DND-41 (cell line): ENCODE data around the gene RYR3.

Experiments
- ATAC-seq: fragments of 200-7000 bp; cut with Tn5 transposase; 3 replicates; pipeline ENCODE4 v1.9.1; 2021; ENCODE audit warnings: low read depth; ENCODE audit not compliant: insufficient read depth
- DNase-seq: peaks from one replicate; pipeline ENCODE4 v3.0.0-alpha.2; 2020
- H2AFZ ChIP-seq: 2 replicates; pipeline ENCODE4 v1.6.0; 2012; ENCODE audit warnings: low read depth, low read length
- H3K27ac ChIP-seq: 2 replicates; pipeline ENCODE4 v1.5.1; 2012; ENCODE audit warnings: low read length, inconsistent platforms
- H3K27me3 ChIP-seq: fragments of 200-600 bp; sonication (generic); 2 replicates; pipeline ENCODE4 v1.6.0; 2012; ENCODE audit warnings: low read length, mild to moderate bottlenecking, inconsistent platforms; ENCODE audit not compliant: insufficient read depth, poor library complexity
- H3K36me3 ChIP-seq: 2 replicates; pipeline ENCODE4 v1.5.1; 2012; ENCODE audit warnings: low read length, inconsistent platforms; ENCODE audit not compliant: insufficient read depth
- H3K4me1 ChIP-seq: 2 replicates; pipeline ENCODE4 v1.5.1; 2012; ENCODE audit warnings: mild to moderate bottlenecking, low read length; ENCODE audit not compliant: insufficient read depth
- H3K4me2 ChIP-seq: 2 replicates; pipeline ENCODE4 v1.6.0; 2012; ENCODE audit warnings: mild to moderate bottlenecking, moderate library complexity, low read length, inconsistent platforms; ENCODE audit not compliant: insufficient read depth
- H3K4me3 ChIP-seq, 2 experiments: fragments of 200-600 bp in 1 of 2; shearing (Covaris generic) in 1 of 2; 2 replicates each; pipeline ENCODE4 v1.5.1; 2012 to 2016; ENCODE audit warnings: inconsistent platforms in 2 of 2, low read length in 2 of 2, mild to moderate bottlenecking in 2 of 2, low read depth in 1 of 2, moderate library complexity in 1 of 2
- H3K79me2 ChIP-seq: 2 replicates; pipeline ENCODE4 v1.6.0; 2012; ENCODE audit warnings: low read length, inconsistent platforms; ENCODE audit not compliant: insufficient read depth
- H3K9ac ChIP-seq: 2 replicates; pipeline ENCODE4 v1.6.0; 2012; ENCODE audit warnings: low read depth, mild to moderate bottlenecking, inconsistent platforms, low read length, moderate library complexity
- H3K9me3 ChIP-seq: 2 replicates; pipeline ENCODE4 v1.5.1; 2012; ENCODE audit warnings: low read length, moderate library complexity, mild to moderate bottlenecking, inconsistent platforms; ENCODE audit not compliant: insufficient read depth, severe bottlenecking
- H4K20me1 ChIP-seq: 2 replicates; pipeline ENCODE4 v1.6.0; 2012; ENCODE audit warnings: low read length; ENCODE audit not compliant: insufficient read depth
- EZH2 ChIP-seq: IDR thresholded peaks from 3 replicates; pipeline ENCODE4 v1.6.1; 2012; ENCODE audit warnings: borderline replicate concordance, low read depth, mild to moderate bottlenecking, moderate library complexity, low read length, inconsistent platforms; ENCODE audit not compliant: severe bottlenecking
- TF ChIP-seq, protein P1 (sequence below): IDR thresholded peaks from 2 replicates; pipeline ENCODE4 v1.5.1; 2012; ENCODE audit warnings: borderline replicate concordance, low read length, moderate library complexity, mild to moderate bottlenecking; ENCODE audit not compliant: poor library complexity, severe bottlenecking; ENCODE audit errors: extremely low read depth

RYR3 gene

DNA sequence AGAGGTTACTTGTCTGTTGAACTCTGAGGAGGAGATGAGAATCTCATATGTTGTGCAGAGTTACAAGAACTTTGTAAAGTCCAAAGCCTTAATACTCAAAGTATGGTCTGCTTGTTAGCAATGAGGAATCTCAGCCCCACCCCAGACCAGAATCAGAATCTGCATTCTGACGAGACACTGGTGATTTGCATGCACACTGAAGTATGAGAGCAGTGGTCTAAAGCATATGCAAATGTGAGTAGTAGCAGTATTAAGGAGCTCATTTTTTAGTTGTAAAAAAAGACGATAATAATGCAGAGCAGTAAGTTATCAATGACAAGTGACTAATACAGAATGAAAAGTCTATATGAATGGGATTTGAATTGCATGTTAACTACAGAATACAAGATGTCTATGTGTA is 327.7 kb downstream of the RYR3 start:
- H4K20me1 ChIP-seq = no peaks in the 10 kb centered on the region
- H3K36me3 ChIP-seq = no peaks in the 10 kb centered on the region
- H2AFZ ChIP-seq = no peak overlapping the region
- no peaks in the 10 kb centered on the region for H3K9me3 ChIP-seq
- ATAC-seq (no peak), DNase-seq (no peak)
- no peak overlapping the region for H3K9ac ChIP-seq
- H3K4me1 ChIP-seq = no peaks in the 10 kb centered on the region
- no peak overlapping the region for H3K27ac ChIP-seq
- H3K4me2 ChIP-seq = no peak overlapping the region
- H3K27me3 ChIP-seq = peaks cover 18% of the 10 kb centered on the region
- no peak for TF ChIP-seq EZH2
- TF ChIP-seq, protein P1, sequence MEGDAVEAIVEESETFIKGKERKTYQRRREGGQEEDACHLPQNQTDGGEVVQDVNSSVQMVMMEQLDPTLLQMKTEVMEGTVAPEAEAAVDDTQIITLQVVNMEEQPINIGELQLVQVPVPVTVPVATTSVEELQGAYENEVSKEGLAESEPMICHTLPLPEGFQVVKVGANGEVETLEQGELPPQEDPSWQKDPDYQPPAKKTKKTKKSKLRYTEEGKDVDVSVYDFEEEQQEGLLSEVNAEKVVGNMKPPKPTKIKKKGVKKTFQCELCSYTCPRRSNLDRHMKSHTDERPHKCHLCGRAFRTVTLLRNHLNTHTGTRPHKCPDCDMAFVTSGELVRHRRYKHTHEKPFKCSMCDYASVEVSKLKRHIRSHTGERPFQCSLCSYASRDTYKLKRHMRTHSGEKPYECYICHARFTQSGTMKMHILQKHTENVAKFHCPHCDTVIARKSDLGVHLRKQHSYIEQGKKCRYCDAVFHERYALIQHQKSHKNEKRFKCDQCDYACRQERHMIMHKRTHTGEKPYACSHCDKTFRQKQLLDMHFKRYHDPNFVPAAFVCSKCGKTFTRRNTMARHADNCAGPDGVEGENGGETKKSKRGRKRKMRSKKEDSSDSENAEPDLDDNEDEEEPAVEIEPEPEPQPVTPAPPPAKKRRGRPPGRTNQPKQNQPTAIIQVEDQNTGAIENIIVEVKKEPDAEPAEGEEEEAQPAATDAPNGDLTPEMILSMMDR = no peak
- H3K79me2 ChIP-seq = no peaks in the 10 kb centered on the region
- no peak overlapping the region for H3K4me3 ChIP-seq

DNA sequence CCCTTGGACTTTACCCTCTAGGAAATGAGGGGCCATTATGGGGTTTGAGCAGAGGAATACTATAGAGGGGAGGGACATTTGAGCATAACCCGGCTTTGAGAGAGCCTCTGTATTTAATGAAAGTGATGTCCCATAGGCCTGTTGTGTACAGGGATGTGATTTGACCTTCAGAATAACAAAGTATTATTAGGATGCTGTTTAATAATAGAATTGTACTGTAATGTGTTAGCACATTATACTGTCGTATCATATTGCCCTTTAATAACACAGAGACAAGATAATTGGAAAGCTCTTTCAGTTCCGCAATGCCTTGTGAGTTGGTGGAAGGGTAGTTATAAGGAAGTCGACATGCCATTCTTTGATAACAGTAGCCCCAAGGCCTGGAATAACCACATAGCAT is 328.3 kb downstream of the RYR3 start:
- Histone ChIP-seq H2AFZ (no peak overlapping the region), H3K4me2 (no peak overlapping the region), H3K27ac (no peak overlapping the region), H3K4me1 (no peaks in the 10 kb centered on the region), H3K9me3 (no peaks in the 10 kb centered on the region), H3K36me3 (no peaks in the 10 kb centered on the region), H3K9ac (no peak overlapping the region), H4K20me1 (no peaks in the 10 kb centered on the region), H3K79me2 (no peaks in the 10 kb centered on the region), H3K27me3 (peaks cover 19% of the 10 kb centered on the region), H3K4me3 (no peak overlapping the region)
- DNase-seq (no peak), ATAC-seq (no peak)
- TF ChIP-seq, protein P1 = no peak
- TF ChIP-seq EZH2 = no peak

DNA sequence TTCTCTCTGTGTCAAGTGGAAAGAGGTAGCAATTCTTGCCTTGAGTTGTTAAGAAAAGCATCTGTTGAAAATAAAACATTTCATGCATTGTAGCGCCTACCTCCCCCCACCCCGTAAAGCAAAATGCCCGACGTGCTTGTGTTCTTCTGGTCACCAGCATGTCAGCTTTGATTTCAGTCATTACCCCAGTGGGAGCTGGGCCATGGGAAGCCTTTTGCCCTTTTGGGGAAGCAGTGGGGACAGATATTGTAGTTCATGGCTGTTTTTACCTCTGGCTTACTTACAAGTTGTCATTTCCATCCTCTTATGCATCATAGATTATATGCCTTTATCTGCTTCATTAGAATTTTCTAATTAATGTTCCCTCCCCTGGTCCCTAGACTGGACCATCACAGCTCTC is 328.7 kb downstream of the RYR3 start:
- H3K27ac ChIP-seq = no peak overlapping the region
- H3K36me3 ChIP-seq = no peaks in the 10 kb centered on the region
- H3K4me3 ChIP-seq = no peak overlapping the region
- H3K9me3 ChIP-seq = no peaks in the 10 kb centered on the region
- ATAC-seq = no peak
- no peaks in the 10 kb centered on the region for H3K4me1 ChIP-seq
- no peaks in the 10 kb centered on the region for H4K20me1 ChIP-seq
- TF ChIP-seq EZH2 = no peak
- TF ChIP-seq, protein P1 = no peak
- H3K27me3 ChIP-seq = peaks cover 19% of the 10 kb centered on the region
- H2AFZ ChIP-seq = no peak overlapping the region
- H3K79me2 ChIP-seq = no peaks in the 10 kb centered on the region
- no peak overlapping the region for H3K9ac ChIP-seq
- H3K4me2 ChIP-seq = no peak overlapping the region
- DNase-seq = no peak

DNA sequence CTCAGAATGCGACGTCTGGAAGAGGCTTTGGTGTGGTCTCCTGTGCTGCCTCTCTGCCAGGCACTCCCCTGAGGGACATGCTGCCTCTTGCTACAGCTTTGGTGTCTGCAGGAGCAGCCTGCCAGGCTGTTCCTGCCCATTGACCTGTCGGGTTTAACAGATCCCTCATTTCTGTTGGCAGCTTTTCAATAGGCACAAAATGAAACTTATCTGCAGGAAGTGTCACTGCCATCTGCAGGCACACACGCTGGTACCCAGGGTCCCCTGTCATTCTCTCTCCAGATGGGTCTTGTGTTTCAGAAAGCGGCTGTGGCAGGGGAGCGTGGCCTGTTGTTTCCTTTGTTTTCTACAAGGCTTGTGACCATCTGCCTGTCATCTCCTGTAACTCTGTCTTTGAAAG is 329.2 kb downstream of the RYR3 start:
- no peak for TF ChIP-seq EZH2
- TF ChIP-seq, protein P1 = peak; percentile 5
- Histone ChIP-seq H3K79me2 (no peaks in the 10 kb centered on the region), H4K20me1 (no peaks in the 10 kb centered on the region), H3K4me2 (no peak overlapping the region), H3K36me3 (no peaks in the 10 kb centered on the region), H2AFZ (no peak overlapping the region), H3K4me3 (no peak overlapping the region), H3K27me3 (peaks cover 19% of the 10 kb centered on the region), H3K9ac (no peak overlapping the region), H3K4me1 (no peaks in the 10 kb centered on the region), H3K27ac (no peak overlapping the region), H3K9me3 (no peaks in the 10 kb centered on the region)
- DNase-seq (no peak), ATAC-seq (no peak)
